Caki2 (cell line): Measurements from ENCODE around the gene SLC10A7. TPM values are rescaled to one million over a fixed set of nuclear protein-coding genes. Genes with fewer than 3 reads are reported as not detected.

Experiments
- DNase-seq: peaks from one replicate; pipeline ENCODE4 v3.0.0-alpha.2; 2015; ENCODE audit warnings: low read depth
- in situ Hi-C: cut with HindIII; loops from 2 replicates; pipeline ENCODE4 v1.10.0; 2016; ENCODE audit warnings: low sequenced_read_pairs, low pct_unique_long_range_greater_than_20kb, mixed read lengths
- total RNA-seq: library from RNA; depleted of rRNA; stranded (reverse); fragments of >200 nt; shearing (Covaris generic); gene quantifications from 2 replicates; pipeline ENCODE4 v1.2.3, GENCODE V29; 2014; ENCODE audit warnings: low replicate concordance

The SLC10A7 gene
- total RNA-seq, 1 experiment from 2014 or later = 4.9 TPM

- in situ Hi-C loops = no loop called here
- DNase-seq = no peak
These were observed 185.3 kb downstream of the SLC10A7 start for GRCh38 chr4:146336410-146336807.

DNA sequence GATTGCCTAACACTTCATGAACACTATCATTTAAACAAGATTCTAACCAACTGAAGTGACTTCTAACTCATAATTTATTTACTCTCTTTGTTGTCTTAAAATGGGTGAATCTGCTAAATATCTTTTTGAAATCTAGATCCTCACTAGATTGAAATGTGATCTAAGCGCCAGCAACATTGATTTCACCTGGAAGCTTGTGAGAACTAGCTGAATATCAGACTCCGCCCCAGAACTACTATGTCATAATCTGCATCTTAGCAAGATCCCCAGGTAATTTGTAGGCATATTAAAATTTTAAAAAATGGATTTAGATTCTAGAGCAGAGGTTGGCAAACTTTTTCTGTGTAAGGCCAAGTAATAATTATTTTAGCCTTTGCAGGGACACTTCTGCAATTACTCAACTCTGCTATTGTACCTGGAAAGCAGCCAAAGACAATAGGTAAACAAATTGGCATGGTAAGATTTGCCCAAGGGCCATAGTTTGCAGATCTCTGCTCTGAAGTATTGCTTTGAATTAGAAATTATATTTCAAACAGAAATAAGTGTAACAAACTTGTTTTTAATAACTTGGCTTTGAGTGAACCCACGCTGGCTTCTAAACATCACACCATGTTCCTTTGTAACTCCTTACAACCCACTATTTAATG lies 185.9 kb downstream of the SLC10A7 start:
- in situ Hi-C loops = no loop called here
- peak; percentile 18 for DNase-seq

DNA sequence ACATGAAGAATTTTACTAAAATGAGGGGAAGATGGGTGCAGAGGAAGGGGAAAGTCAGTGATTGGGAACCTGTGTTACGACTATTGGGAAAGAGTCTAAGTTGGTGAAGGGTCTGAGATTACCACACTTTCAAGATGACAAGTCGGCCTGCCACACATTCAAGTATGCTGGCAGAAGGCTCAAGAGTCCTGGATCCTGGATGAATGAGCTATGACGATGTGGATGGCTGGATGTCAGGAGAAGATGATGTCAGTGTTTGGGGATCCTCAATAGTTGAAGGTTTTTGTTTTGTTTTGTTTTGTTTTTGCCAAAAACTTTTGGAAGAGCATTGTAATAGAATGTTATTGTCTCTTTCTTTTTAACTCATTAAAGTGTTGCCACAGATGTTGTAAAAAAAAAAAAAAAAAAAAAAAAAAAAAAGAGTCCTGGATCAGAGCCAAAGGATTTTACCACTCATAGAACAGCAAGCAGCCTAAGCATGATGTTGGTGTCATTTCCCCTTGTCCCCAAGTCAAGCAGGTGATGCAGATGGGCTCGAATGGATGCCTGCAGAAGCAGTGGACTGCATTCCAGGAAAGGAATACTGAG lies 186.8 kb downstream of the SLC10A7 start:
- no peak for DNase-seq
- in situ Hi-C loops = no loop called here

DNA sequence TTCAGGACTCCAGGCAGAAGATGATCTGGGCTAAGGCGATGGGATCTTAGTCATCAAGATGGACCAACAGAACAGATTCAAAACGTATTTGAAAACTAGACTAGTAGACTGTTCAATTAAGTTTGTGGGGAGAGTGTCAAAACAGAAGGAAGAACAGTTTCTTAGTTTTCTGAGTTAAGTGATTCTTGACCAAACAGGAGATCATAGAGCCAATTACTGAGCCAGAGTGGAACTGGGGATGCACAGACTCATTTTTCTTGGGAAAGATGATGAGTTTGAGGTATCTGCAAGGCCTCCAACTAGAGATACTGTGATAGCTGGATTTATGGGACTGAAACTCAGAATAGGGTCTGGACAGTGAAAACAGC lies 187.9 kb downstream of the SLC10A7 start:
- in situ Hi-C loops = no loop called here
- no peak for DNase-seq

DNA sequence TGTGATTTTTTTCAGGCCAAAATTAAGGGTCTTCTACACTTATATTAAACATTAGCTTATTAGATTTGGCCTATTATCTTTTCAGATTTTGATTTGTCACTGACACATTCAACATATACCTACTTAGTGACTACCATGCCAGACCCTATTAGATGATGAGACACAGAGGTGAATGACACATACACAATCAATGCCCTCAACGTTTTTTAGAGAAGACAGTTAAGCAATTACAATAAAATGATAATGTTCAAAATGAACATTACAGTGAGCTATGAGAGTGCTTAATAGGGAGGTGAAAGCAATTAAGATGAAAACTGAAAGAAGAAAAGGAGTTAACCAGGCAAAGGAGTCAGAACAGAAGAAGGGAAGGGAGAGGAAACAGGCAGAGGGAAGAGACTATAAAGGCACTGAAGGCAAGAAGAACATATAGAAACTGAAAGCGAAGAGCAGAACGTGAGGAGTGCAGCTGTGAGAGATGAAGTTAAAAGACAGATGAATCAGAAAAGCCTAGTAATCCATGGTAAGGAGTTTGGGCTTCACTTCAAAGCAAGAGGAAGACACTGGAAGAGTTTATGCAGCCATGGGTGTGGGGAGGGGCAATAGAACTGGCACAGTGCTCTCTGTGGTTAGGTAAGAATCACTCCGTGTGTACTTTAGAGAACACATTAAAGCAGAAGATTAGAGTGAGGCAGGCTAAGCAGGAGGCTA lies 188.4 kb downstream of the SLC10A7 start:
- in situ Hi-C loops = no loop called here
- DNase-seq = peak; percentile 15

DNA sequence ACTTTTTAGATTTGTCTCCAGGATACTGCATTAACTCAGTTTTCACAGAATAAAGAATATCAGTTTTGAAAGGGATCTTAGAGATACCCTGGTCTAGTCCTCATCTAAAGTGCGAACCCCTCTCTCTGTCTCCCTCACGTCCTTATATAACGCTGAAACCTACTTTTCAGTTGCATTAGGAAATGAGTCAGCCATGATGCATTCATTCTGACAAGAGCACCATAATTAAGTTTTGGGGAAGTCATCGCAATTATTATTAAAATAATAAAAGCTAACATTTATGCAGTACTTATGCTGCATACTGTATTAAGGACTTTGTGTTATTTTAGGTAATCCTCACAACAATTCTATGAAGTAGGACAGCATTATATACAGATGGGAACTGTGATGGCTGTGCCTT lies 191.3 kb downstream of the SLC10A7 start:
- in situ Hi-C loops = no loop called here
- no peak for DNase-seq

DNA sequence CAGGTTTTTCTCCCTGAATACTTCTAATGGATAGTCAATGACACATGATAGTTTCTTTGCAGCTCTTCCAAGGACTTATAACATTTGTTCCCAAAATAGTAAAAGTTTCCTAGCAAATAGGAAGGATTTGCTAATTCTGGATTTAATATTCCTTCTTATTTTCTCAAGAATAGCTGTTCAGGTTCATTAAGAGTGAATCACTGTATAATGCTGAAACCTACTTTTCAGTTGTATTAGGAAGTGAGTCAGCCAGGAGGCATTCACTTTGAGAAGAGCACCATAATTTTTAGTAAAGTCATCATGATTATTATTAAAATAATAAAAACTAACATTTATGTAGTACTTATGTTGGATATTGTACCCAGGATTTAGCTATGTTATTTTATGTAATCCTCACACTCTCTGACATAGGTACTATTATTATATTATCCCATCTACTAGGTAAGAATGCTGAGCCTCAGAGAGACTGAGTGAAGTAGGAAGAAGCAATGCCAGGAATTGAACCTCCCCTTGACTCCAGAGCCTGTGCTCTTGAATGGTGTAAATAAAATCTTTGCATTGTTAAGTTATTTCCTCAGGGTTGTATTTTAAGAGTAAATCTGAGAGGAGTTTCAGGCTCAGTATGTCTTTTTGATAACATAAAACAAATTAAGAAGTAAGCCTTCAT lies 192.6 kb downstream of the SLC10A7 start:
- in situ Hi-C loops = no loop called here
- peak; percentile 65 for DNase-seq

DNA sequence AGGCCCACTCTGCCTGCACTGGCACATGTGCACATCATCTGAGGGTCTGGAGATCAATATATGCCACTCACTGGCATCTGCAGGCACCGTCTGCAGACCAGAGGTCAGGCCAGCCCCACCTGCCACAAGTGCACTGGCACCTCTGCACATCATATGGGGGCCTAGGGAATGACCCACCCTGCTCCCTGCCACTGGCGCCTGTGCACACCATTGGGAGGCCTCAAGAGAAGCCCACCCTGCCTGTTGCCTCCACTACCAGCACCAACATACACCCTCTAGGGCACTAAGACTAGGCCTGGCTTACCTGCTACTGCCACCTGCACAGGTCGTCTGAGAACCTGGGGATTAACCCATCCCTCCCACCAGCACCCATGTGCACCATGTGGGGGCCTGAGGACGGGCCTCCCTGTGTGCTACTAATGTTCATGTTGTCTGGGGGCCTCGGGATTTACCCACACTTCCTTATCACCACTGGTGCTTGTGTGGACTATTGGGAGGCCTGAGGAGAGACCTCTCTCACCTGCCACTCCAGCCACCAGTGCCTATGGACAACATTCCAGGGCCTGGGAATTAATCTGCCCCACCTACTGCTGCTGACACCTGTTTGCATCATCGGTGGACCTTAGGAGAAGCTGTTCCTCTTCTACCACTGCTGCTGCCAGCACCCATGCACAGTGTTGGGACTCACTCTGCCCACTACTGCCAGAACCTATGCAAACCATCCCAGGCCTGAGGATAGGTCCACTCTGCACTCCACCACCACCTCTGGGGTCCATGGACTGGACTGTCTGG lies 193.7 kb downstream of the SLC10A7 start:
- DNase-seq = no peak
- in situ Hi-C loops = no loop called here

- no peak for DNase-seq
- in situ Hi-C loops = no loop called here
These were observed 202.8 kb downstream of the SLC10A7 start for GRCh38 chr4:146318894-146319293.

DNA sequence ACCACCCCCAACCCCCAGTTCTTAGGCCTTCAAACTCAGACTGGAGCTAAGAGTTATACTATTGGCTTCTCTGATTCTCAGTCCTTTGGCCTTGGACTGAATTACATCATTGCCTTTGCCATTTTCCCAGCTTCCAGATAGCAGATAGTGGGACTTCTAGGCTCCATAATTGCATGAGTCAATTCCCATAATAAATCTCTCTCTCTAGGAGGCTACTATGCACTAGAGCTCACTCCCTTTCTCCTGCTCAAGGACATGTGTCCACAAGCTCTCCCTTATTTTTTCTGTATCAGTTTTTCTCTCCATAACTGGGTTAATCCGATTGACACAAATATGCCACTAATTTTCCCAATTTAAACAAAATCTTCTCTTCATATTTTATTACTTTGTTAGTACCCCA lies 204.0 kb downstream of the SLC10A7 start:
- DNase-seq = no peak
- in situ Hi-C loops = no loop called here

DNA sequence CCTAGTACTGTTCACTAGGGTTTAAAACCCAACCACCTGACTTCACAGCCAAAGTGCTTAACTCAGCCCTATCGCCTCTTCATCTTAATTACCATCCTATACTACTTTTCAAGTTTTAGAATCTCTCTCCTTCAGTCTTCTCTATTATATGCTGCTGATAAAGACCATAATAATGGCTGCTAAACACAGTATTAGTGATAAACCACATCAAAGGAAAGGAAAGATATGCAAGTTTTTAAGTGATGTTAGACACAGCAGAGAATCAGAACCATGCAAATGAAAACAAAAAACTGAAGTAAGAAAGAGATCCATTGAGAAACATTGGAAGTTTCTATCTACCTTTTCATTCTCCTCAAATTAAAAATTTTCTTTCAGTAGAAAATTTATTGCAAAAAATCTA lies 206.6 kb downstream of the SLC10A7 start:
- DNase-seq = no peak
- in situ Hi-C loops = no loop called here

GRCh38 chr4:146311238-146311970 lies 210.3 kb downstream of the SLC10A7 start:
- in situ Hi-C loops = no loop called here
- no peak for DNase-seq

DNA sequence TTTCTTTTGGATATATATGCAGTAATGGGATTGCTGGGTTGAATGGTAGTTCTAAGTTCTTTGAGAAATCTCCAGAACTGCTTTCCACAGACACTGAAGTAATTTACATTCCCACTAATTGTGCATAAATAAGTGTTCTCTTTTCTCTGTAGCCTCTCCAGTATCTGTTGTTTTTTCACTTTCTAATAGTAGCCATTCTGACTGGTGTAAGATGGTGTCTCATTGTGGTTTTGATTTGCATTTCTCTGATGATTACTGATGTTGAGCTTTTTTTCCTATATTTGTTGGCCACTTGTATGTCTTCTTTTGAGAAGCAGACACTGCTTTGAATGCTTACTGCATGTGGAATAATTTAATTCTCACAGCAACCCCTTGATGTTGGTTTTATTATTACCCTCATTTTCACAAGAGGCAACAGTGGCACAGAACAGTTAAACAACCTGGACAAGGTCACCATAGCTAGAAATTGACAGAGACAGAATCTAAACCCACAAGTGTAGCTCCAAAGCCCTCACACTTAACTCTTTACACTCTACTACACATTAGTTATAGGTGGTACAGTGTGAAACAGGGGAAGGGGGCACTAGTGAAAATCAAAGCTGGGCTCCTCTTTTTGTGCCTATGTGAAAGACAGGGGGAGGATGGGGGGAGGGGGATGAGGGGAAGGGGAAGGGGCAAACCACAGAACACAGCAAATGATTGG lies 211.3 kb downstream of the SLC10A7 start:
- DNase-seq = no peak

DNA sequence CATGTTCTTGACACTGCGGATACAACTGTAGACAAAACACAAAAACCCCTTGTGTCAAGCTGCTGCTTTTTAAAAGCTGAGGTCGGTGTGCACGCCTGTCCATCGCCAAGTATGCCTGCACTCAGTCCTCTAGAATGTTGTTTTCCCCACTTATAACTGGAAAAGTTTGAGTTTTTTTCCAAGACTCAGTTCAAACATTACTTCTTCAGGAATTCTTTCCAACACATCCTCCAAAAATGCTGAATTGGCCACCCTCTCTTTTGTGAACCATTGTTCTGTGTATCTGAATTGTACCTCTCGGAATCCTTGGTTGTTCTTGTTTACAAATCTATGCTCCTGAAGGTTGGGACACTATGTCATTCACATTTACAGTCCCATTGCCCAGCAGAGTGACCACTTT lies 212.8 kb downstream of the SLC10A7 start:
- DNase-seq = no peak
- in situ Hi-C loops = no loop called here

More for the DNA sequence above, 211.3 kb downstream of the SLC10A7 start:
- in situ Hi-C loops = no loop called here

- DNase-seq = no peak
- in situ Hi-C loops = no loop called here
These were observed 218.9 kb downstream of the SLC10A7 start for GRCh38 chr4:146302822-146303221.

- in situ Hi-C loops = no loop called here
- no peak for DNase-seq
These were observed 222.1 kb downstream of the SLC10A7 start for GRCh38 chr4:146299607-146300006.

DNA sequence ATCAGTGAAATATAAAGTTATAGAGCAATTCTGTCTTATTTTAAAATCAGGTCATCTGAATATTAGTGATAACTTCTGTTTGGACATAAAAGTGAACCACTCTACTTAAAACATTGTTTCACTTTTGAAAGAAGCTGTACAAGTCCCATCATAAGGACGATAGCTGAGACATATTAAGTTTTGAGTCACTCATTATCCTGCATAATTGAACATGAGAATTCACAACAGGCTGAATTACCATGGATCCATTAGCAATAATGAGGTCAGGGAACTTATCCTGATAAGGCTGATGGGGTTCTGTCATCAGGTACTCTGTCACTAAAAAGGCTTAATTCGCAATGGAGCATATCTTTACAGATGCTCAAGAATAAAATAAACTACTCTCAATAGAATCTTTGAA lies 227.0 kb downstream of the SLC10A7 start:
- in situ Hi-C loops = no loop called here
- DNase-seq = no peak
